Skin epidermis (tissue), 12 donors: Measurements from ENCODE around the gene ZBED4.

Experiments used
- H3K27ac ChIP-seq, 21 experiments: fragments of 200-600 bp; sonication (generic) in 11 of 21; one replicate each; pipeline ENCODE4 v1.5.0; 2020; ENCODE audit warnings: mild to moderate bottlenecking in 3 of 21, inconsistent platforms in 2 of 21, moderate library complexity in 2 of 21
- H3K4me3 ChIP-seq, 7 experiments: fragments of 200-600 bp; sonication (generic) in 2 of 7; one replicate each; pipeline ENCODE4 v1.5.0; 2020; ENCODE audit warnings: inconsistent platforms in 2 of 7, mild to moderate bottlenecking in 2 of 7, moderate library complexity in 1 of 7

The ZBED4 gene

DNA sequence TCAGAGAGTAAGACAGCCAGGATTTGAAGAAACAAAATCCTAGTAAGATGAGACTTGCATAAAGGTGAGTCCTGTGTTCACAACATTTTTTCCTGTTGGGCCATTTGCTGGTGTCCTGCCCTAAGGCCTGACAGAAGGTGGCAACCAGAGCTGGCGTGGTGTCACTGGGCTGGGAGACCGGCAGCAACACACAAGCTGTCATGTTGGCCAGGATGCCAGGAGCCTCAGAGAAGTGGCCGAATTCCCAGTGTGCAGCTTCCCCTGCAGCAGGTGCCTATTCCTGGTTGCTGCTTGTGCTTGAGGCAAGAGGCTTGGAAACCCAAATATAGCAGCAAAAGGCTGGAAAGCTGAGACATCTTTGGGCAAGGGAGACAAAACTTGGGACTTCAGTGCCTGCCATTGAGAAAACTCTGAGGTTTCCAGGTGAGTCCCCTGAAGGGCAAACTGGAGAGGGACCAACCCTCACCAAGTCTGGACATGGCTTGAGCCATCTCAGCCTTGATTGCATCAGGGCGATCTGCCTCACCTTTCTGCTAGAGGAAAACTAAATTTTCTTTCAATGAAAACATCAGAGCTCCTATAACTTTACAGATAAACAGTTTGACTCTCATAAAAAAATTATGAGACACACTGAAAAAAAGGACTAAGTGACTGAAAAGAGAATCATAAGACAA, 38.7 kb downstream of the ZBED4 start:
- Histone ChIP-seq H3K4me3 (no peak overlapping the region), H3K27ac (no peak overlapping the region)

DNA sequence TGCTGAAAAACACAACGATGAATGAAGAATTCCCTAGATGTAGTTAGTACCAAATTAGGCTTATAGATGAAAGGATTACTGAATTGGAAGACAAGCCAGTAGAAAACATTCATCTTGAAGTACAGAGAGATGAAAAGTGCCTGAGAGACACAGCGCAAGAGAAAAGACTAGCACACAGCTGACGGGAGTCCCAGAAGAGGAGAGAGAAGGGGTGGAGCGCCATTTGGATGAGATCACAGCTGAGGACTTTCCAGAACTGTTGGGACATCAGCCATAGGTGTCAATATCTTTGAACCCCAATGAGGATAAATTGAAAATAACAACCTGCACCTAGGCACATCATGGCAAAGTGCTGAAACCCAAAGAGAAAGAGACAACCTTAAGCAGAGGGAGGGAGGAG, 39.4 kb downstream of the ZBED4 start:
- H3K4me3 ChIP-seq, result no peak overlapping the region
- H3K27ac ChIP-seq, result no peak overlapping the region

DNA sequence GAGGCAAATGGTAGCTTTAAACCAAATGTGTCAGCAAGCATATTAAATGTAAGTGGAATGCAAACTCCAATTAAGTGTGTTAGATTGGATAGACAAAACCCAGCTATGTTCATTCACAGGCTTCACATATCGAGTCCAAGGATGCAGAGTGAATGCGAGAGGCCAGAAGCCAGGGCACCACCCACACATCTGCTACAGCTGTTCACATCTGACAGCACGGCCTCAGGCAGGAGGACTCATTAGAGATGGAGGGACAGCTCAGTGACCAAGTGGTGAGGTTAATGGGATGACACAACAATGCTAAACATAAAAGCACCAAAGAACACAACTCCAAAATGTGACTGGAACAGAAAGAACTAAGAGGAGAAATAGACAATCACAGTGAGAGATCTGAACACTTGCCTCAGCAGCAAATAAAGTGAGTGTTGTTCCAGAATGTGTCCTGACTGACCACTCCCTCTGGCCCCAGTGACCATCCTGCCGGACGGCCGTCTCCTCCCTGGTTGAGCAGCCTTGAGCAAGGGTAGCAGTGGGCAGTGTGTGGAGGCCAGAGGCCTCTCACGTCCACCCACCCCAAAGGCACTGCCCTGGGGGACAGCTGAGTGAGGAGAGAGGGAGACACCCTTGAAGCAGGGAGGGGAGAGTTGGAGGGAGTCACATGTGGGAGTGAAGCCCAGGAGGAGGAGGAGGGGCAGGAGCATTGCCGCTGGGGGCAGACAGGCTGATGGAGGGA, 40.8 kb downstream of the ZBED4 start:
- Histone ChIP-seq H3K27ac (no peak overlapping the region), H3K4me3 (no peak overlapping the region)

DNA sequence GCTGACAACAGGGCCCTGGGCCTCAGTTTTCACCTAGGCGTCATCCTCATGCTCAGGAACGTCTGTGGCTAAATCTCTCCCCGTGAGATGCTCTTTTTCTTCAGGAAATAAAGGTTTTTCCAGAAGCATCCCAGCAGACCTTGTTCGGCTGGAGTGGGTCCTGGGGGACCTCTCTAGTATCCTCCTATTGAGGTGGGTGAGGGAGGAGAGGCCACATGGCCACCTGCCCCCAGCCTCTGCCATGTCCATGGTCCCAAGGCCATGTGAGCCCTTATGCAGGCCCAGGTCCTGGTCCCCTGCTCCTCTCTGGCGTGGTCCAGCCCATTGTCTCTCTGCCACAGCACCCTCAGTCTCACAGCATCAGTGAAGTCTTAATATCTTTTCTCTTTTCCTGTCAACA, 42.6 kb downstream of the ZBED4 start:
- H3K27ac ChIP-seq, result no peak overlapping the region
- H3K4me3 ChIP-seq, result no peak overlapping the region

DNA sequence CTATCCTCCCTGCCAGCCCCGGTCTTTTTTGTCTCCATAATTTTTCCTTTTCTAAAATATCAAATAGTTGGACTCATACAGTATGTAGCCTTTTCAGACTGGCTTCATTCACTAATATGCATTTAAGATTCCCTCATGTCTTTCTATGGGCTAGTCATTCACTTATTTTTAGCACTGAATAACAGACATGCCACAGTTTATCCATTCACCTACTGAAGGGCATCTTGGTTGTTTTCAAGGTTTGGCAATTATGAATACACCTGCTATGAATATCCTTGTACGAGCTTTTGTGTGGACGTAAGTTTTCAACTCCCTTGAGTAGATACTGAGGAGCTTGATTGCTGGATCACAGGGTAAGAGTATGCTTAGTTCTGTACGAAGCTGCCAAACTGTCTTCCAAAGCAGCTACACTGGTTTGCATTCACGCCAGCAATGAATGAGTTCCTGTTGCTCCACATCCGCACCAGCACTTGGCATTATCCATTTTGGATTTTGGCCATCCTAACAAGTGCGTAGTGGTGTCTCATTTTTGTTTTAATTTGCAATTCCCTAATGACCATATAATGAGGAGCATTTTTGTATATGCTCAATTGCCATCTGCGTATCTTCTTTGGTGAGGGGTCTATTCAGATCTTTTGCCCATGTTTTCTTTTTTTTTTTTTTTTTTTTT, 43.5 kb downstream of the ZBED4 start:
- Histone ChIP-seq H3K4me3 (no peak overlapping the region), H3K27ac (no peak overlapping the region)

DNA sequence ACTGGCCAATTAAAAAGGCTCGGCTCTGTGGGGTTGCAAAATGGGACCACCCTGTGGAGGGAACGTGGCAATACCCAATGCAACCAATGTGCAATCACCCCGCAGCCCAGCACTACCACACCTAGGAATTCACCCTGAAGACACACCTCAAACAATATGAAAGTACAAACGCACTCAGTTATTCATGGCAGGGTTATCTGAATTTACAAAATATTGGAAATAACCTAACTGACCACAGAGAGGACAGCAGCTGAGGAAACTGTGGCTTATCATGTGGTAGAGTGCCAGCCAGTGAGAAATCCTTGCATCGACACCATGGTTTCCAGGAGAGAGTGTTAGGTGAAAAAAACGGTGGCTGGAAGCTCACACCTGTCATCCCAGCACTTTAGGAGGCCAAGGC, 45.9 kb downstream of the ZBED4 start:
- Histone ChIP-seq H3K4me3 (no peak overlapping the region), H3K27ac (no peak overlapping the region)

DNA sequence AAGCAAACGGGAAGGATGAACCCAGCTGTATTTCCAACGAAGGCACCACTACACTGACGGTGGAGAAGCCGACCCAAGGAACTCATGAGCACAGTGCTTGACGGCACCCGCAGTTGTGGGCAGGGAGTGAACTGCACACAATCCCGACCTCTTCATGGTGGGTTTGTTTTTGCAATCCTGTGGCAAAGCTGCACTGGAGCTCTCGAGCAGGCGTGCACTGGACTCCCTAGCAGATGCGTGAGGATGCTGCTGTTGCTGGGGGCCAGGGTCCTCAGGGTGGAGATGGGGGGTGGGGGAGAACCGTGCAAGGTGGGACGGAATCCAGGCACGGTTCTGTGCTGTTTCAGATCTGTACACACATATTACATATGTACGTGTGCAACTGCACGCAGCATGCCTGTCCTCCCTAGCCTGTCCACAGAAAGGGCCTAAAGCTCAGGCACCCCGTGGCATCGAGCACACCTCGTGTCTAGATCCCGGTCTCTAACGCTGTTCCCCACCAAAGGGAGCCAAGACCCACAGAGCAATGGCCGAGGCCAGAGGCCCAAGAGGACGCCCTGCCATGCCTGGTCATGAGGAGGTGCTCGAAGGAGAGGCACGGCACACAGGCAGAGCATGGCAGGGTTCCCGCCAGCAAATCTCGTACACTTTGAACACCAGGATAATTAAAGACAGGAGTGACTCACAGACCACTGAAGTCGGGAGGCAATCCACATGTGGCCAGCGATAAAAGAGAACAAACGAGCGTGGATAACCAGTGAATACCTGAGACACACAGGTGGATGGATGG, 47.0 kb downstream of the ZBED4 start:
- Histone ChIP-seq H3K27ac (no peak overlapping the region), H3K4me3 (no peak overlapping the region)

DNA sequence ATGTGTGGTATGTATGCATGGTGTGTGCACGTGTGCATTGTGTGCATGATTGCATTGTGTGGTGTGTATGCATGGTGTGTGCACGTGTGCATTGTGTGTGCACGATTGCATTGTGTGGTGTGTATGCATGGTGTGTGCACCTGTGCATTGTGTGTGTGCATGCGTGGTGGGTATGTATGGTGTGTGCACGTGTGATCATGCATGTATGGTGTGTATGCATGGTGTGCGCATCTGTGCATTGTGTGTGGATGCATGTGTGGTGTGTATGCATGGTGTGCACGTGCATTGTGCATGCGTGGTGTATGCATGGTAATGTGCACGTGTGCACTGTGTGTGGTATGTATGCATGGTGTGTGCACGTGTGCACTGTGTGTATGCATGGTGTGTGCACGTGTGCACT, 47.8 kb downstream of the ZBED4 start:
- no peak overlapping the region for H3K4me3 ChIP-seq
- no peak overlapping the region for H3K27ac ChIP-seq

DNA sequence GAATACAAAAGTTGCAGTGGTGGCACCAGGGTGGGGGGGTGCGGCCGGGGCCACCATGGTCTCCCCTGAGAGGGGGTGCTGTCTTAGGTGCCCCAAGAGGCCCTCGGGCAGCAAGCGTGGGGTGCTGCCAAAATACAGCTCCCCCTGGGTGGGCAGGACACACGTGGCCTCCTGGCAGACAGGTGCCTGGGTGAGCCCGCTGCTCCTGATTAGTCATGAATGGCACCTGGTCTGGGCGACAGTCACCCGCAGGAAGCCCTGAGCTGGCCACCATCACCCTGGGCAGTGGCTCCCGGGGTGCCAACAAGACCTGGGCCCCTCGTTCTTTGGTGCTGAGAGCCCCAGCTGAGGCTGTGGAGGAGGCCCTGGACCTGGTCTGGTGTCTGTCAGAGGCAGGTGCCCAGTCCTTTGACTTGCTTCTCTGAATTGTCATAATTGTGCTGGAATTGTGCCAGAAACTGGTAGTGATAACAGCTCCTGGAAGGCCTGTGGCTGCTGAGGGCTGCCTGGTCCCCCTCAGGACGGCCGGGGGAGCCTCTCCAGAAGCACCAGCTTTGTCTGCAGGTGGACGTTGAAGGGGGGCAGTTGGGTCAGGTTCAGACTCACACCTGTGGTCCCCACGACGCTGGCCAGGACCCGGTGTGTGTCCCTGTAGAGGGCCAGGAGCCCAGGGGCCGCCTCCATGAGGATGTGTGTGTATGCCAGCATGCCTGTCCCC, 49.8 kb downstream of the ZBED4 start:
- no peak overlapping the region for H3K4me3 ChIP-seq
- no peak overlapping the region for H3K27ac ChIP-seq

DNA sequence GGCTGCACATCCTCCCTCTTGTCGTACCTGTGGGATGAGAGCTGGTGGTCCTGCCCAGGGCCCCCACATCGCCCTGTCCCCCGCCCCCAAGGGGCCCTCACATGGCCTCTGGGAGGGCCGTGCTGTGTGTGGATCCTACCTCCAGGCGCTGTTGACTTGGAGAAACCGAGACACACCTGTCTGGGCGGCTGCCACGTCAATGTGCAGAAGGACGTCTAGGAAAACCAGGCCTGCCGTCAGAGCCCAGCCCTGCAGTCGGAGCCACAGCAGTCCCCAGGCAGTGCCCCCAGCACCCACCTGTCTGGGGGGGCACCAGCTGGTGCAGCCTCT, 50.4 kb downstream of the ZBED4 start:
- H3K4me3 ChIP-seq, result no peak overlapping the region
- no peak overlapping the region for H3K27ac ChIP-seq

DNA sequence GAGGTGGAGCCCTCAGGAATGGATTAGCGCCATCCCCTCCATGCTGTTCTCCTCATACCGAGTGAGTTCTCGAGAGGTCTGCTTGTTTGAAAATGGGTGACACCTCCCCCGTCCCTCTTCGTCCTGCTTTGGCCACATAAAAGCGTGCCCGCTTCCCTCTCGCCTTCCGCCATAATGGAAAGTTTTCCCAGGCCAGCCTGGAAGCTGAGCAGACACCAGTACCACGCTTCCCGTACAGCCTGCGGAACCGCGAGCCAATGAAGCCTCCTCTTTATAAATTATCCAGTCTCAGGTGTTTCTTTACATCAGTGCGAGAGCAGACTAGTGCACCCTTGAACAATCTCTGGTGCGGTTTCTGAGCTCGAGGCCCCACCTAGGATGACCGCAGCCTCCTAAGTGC, 51.8 kb downstream of the ZBED4 start:
- Histone ChIP-seq H3K27ac (no peak overlapping the region), H3K4me3 (no peak overlapping the region)

DNA sequence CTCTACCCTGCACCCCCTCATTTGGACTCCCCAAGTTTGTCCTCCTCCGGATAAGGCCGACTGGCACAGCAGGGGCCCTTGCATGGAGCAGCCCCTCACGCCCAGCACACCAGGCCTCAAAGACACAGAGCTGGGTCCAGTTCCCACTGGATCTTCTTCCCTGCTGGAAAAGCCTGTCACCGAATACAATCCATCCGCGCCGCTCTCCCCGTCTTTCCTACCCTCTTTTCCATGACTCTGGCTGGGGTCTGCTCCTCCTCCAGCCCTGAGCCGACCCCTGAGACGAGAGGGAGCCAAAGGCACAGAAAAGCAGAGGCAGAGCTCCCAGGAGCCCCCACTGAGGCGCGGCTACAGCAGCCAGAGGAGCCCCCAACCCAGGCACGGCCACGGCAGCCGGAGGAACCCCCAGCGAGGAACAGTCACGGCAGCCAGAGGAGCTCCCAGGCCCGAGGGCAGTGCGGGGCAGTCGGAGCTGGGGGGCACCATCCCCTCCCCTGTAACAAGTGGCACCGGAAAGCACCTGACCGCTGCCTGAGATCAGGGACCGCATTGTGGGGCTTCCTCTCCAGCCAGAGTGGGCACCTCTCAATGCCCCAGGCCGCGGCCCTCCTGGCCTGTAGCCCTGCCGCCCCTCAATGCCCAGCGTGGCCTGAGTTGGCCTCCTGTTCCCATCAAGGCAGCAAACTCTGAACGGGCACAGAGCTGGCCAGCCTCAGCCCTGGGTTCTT, 52.6 kb downstream of the ZBED4 start:
- no peak overlapping the region for H3K4me3 ChIP-seq
- H3K27ac ChIP-seq, result no peak overlapping the region

DNA sequence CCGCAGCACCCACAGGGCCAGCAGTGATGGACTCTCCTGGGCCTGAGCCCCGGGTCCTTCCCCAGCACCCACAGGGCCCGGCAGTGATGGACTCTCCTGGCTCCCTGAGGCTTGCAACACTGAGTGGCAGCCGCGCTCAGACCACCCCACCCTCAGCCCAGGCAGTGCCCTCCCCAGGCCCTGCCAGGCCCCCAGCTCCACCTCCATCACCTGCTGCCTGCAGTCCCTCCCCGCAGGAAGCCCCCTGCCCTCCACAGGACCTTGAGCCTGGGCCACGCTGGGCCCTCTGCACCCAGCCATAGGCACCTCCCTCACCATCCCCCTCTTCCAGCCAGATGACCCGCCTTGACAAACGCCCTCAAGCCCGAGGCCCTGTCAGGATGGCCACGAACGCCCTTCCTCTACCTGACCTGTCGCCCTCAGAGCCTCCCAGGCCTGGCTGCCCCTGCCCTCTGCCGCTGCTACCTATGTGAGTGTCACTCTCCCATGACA, 53.2 kb downstream of the ZBED4 start:
- H3K27ac ChIP-seq, result no peak overlapping the region
- no peak overlapping the region for H3K4me3 ChIP-seq

DNA sequence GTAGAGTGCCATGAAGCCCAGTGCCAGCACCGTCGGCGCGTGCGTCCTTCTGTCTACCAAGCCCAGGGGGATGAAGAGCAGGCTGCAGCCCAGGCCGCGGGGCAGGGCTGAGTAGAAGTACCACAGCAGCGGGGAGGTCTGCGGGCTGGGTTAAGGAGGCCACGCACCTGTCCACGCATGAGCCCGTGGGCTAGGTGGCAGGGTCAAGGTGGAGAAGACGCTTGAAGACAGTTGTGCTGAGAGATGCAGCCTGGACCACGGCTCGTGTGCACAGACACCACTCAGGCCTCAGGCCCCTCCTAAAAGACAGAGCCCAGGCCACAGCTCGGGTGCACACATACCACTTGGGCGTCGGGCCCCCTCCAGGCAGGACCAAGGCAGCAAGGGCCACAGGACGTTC, 54.2 kb downstream of the ZBED4 start:
- H3K4me3 ChIP-seq, result no peak overlapping the region
- no peak overlapping the region for H3K27ac ChIP-seq

DNA sequence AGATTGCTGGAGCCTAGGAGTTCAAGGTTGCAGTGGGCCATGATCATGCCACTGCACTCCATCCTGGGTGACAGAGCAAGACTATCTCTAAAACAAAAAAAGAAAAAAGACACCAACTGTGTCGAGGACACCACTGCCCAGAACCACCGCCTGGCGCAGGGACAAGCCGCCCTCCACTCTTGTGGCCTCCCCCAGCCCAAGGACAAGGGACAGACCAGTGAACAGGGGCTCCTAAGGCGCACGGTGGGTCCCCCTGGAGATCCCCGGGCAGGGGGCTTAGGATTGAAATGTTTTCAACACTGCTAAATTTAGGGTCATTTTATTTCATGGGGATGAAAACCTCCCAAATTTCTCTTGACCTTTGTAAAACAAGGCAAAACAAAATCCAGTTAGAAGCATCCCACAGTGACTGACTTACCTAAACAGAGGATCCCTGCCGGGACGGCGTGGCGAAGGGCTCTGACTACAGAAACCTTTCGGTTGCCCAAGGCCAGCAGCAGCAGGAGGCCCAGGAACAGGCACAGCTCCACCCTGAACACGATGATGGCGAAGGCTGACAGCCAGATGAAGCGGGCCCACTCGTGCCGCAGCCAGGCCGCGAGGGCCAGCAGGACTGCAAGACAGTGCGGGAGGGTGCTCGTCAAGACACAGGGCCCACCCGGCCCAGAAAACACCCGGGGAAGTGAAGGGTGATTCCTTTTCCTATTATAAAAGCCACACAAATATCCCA, 56.0 kb downstream of the ZBED4 start:
- H3K4me3 ChIP-seq, result no peak overlapping the region
- no peak overlapping the region for H3K27ac ChIP-seq

DNA sequence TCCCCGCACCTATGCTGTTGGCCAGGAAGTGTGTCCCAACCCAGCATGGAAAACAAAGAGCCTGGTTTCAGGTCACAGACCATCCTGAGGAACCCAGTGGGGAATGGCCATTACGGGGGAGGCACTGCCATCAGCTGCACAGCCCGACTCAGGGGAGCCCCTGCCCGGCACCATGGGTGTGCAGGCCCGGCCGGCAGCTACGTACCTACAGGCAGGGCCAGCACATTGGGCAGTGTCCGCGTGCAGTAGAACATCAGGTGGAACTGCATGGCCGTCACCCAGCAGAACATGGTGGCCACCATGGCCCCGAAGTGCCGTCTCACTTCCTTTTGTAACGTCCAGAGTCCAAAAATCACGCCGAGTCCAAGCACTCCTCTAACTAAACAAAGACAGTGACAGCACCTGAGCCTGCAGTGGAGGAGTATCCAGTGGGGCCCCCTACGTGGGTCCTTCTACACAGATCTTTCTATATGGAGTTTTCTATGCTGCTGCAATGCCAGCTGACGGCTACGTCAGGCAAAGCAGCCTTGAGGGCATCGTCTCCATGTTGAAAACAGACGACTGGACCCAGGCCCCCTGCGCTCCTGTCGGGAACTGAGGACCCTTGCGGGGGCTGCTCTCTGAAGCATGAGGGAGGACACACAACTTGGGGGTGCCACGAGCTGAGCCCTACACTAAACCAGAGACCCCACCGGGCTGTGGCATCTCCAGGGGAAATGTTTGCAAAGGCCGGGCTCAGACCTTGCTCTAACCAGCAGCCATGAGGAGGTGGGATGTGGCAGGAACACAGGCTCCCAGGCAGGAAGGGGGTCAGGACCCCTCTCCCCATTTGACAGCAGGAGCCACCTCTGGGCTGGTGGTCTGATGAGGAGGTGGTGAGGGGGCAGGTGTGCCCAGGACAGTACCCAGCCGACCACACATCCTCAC, 56.8 kb downstream of the ZBED4 start:
- Histone ChIP-seq H3K27ac (no peak overlapping the region), H3K4me3 (no peak overlapping the region)

DNA sequence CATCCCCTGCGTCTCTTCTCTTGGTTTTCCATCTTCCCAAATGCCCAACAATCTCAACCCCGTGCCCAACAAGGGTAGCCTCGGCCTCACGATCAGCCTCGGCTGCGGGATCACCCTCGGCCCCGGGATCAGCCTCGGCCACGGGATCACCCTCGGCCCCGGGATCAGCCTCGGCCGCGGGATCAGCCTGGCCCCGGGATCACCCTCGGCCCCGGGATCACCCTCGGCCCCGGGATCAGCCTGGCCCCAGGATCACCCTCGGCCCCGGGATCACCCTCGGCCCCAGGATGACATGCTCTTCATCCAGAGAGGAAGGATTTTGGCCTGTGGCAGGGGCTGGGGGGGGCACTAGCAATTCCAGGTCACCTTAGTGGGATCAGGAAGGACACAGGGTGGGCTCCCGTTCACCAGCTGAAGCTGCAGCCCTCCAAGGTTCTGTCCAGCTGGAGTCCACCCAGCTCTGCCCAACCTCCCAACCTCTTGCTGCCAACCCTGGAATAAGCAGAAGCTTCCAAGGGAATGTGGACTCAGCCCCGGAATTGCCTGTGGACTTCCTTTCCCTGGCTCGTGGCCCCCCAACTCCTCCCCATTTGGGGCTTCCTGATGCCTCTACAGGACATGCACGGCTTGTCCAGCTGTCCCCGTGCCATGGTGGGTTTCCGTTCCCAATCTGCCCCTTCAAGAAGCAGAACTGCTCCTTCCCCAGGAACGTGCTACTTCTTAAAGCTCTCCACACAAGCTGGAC, 58.4 kb downstream of the ZBED4 start:
- H3K4me3 ChIP-seq, result no peak overlapping the region
- no peak overlapping the region for H3K27ac ChIP-seq
